H9 (cell line): ENCODE data around the gene RAP1GDS1. TPM values are rescaled to one million over a fixed set of nuclear protein-coding genes. Genes with fewer than 3 reads are reported as not detected.

Source experiments
- DNase-seq: peaks from one replicate; pipeline ENCODE4 v3.0.0-alpha.2; 2017
- H2AFZ ChIP-seq: one replicate; pipeline ENCODE4 v1.6.1; 2013; ENCODE audit warnings: mild to moderate bottlenecking, low read length, control low read depth, moderate library complexity
- H2AK5ac ChIP-seq: 2 replicates; pipeline ENCODE4 v1.6.1; 2013; ENCODE audit warnings: low read length, control low read depth, mixed read lengths; ENCODE audit not compliant: insufficient read length
- H2BK120ac ChIP-seq: one replicate; pipeline ENCODE4 v1.6.1; 2013; ENCODE audit warnings: low read depth, mild to moderate bottlenecking, low read length, control low read depth, inconsistent platforms; ENCODE audit not compliant: poor library complexity, severe bottlenecking
- H2BK12ac ChIP-seq: 2 replicates; pipeline ENCODE4 v1.6.1; 2013; ENCODE audit warnings: low read length, control low read depth, mixed read lengths, low read depth; ENCODE audit not compliant: insufficient read length
- H2BK15ac ChIP-seq: 2 replicates; pipeline ENCODE4 v1.6.1; 2013; ENCODE audit warnings: low read depth, low read length, control low read depth
- H2BK20ac ChIP-seq: one replicate; pipeline ENCODE4 v1.6.1; 2013; ENCODE audit warnings: low read depth, mild to moderate bottlenecking, low read length, control low read depth, inconsistent platforms; ENCODE audit not compliant: poor library complexity, severe bottlenecking
- H2BK5ac ChIP-seq: 2 replicates; pipeline ENCODE4 v1.6.1; 2013; ENCODE audit warnings: low read length, control low read depth, mixed read lengths; ENCODE audit not compliant: insufficient read length
- H3K14ac ChIP-seq: 2 replicates; pipeline ENCODE4 v1.6.1; 2013; ENCODE audit warnings: low read length, control low read depth; ENCODE audit not compliant: insufficient read depth
- H3K18ac ChIP-seq: 2 replicates; pipeline ENCODE4 v1.6.1; 2013; ENCODE audit warnings: low read depth, mild to moderate bottlenecking, mixed read lengths, low read length, control low read depth; ENCODE audit not compliant: insufficient read length
- H3K23ac ChIP-seq: 2 replicates; pipeline ENCODE4 v1.6.1; 2013; ENCODE audit warnings: low read length, control low read depth, mixed read lengths, low read depth; ENCODE audit not compliant: insufficient read length
- H3K23me2 ChIP-seq: 2 replicates; pipeline ENCODE4 v1.6.1; 2013; ENCODE audit warnings: low read depth, mild to moderate bottlenecking, mixed read lengths, low read length, control low read depth; ENCODE audit not compliant: insufficient read length, poor library complexity, severe bottlenecking
- H3K27ac ChIP-seq: 2 replicates; pipeline ENCODE4 v1.5.1; 2013; ENCODE audit warnings: low read length, control low read depth, mixed read lengths, low read depth; ENCODE audit not compliant: insufficient read length
- H3K27me3 ChIP-seq: 2 replicates; pipeline ENCODE4 v1.6.1; 2013; ENCODE audit warnings: low read length, control low read depth, inconsistent platforms; ENCODE audit not compliant: insufficient read depth
- H3K4ac ChIP-seq: 2 replicates; pipeline ENCODE4 v1.6.1; 2013; ENCODE audit warnings: low read depth, mild to moderate bottlenecking, control low read depth, inconsistent platforms, low read length, moderate library complexity
- H3K4me1 ChIP-seq: 2 replicates; pipeline ENCODE4 v1.6.1; 2013; ENCODE audit warnings: low read length, control low read depth, inconsistent platforms; ENCODE audit not compliant: insufficient read depth
- H3K4me2 ChIP-seq: 2 replicates; pipeline ENCODE4 v1.6.1; 2013; ENCODE audit warnings: low read length, control low read depth, mixed read lengths; ENCODE audit not compliant: insufficient read length, insufficient read depth
- H3K56ac ChIP-seq: 2 replicates; pipeline ENCODE4 v1.6.1; 2013; ENCODE audit warnings: low read depth, mild to moderate bottlenecking, mixed read lengths, low read length, control low read depth; ENCODE audit not compliant: insufficient read length
- H3K79me1 ChIP-seq: 2 replicates; pipeline ENCODE4 v1.6.1; 2013; ENCODE audit warnings: low read depth, mild to moderate bottlenecking, moderate library complexity, low read length, control low read depth, inconsistent platforms; ENCODE audit not compliant: insufficient read depth, poor library complexity, severe bottlenecking
- H3K79me2 ChIP-seq: 2 replicates; pipeline ENCODE4 v1.6.1; 2013; ENCODE audit warnings: low read length, control low read depth, inconsistent platforms; ENCODE audit not compliant: insufficient read depth
- H3K9ac ChIP-seq: 2 replicates; pipeline ENCODE4 v1.6.1; 2013; ENCODE audit warnings: low read length, control low read depth, mixed read lengths; ENCODE audit not compliant: insufficient read length; ENCODE audit errors: extremely low read depth
- H3K9me3 ChIP-seq: one replicate; pipeline ENCODE4 v1.6.1; 2013; ENCODE audit warnings: low read depth, low read length, inconsistent platforms; ENCODE audit not compliant: control insufficient read depth
- H3T11ph ChIP-seq: one replicate; pipeline ENCODE4 v1.6.1; 2013; ENCODE audit warnings: mild to moderate bottlenecking, low read length, control low read depth, inconsistent platforms
- H4K20me1 ChIP-seq: one replicate; pipeline ENCODE4 v1.6.1; 2013; ENCODE audit not compliant: control insufficient read depth, insufficient read length, insufficient read depth
- H4K5ac ChIP-seq: 2 replicates; pipeline ENCODE4 v1.6.1; 2013; ENCODE audit warnings: low read depth, mild to moderate bottlenecking, mixed read lengths, low read length, control low read depth; ENCODE audit not compliant: insufficient read length
- H4K8ac ChIP-seq: replicated peaks from 2 replicates; pipeline ENCODE4 v1.6.1; 2013; ENCODE audit warnings: low read length, control low read depth, mixed read lengths, low read depth; ENCODE audit not compliant: insufficient read length
- H4K91ac ChIP-seq: 2 replicates; pipeline ENCODE4 v1.6.1; 2013; ENCODE audit warnings: low read depth, mild to moderate bottlenecking, moderate library complexity, mixed read lengths, low read length, control low read depth; ENCODE audit not compliant: insufficient read length
- H3K27ac Mint-ChIP-seq, 3 experiments: 2 replicates in 2 of 3; 3 replicates in 1 of 3; pipeline ENCODE4 v1.8.0; 2020 to 2021; ENCODE audit warnings: mixed read lengths in 3 of 3, mild to moderate bottlenecking in 1 of 3, moderate library complexity in 1 of 3
- H3K27me3 Mint-ChIP-seq: 2 replicates; pipeline ENCODE4 v1.8.0; 2021; ENCODE audit warnings: low read depth, mild to moderate bottlenecking, moderate library complexity, mixed read lengths
- H3K36me3 Mint-ChIP-seq, 3 experiments: 2 replicates in 2 of 3; 3 replicates in 1 of 3; pipeline ENCODE4 v1.8.0; 2020 to 2021; ENCODE audit warnings: low read depth in 3 of 3, mixed read lengths in 3 of 3; ENCODE audit not compliant: insufficient read depth in 1 of 3
- H3K4me1 Mint-ChIP-seq, 2 experiments: 2 replicates each; pipeline ENCODE4 v1.8.0; 2020; ENCODE audit warnings: mixed read lengths in 2 of 2
- H3K4me3 Mint-ChIP-seq, 2 experiments: 2 replicates in 1 of 2; 3 replicates in 1 of 2; pipeline ENCODE4 v1.8.0; 2020 to 2021; ENCODE audit warnings: mild to moderate bottlenecking in 2 of 2, mixed read lengths in 2 of 2, moderate library complexity in 1 of 2
- H3K9me3 Mint-ChIP-seq, 2 experiments: 2 replicates in 1 of 2; 3 replicates in 1 of 2; pipeline ENCODE4 v1.8.0; 2020; ENCODE audit warnings: mild to moderate bottlenecking in 2 of 2, mixed read lengths in 2 of 2, moderate library complexity in 1 of 2
- CTCF ChIP-seq: fragments of 200-600 bp; sonication (generic); conservative IDR thresholded peaks from 3 replicates; pipeline ENCODE4 v1.8.0; 2021; ENCODE audit warnings: antibody characterized with exemption, mild to moderate bottlenecking
- WGBS: extraction: QIAGEN DNeasy Blood & Tissue Kit; methylation state at CpG from one replicate; pipeline ENCODE4 v1.1.7; 2013; ENCODE audit warnings: missing lambda C conversion rate, low lambda C conversion rate, mixed read lengths; ENCODE audit not compliant: insufficient read length; ENCODE audit errors: extremely low coverage; 5-methylcytosine and 5-hydroxymethylcytosine counted together
- total RNA-seq: library from RNA; stranded (reverse); gene quantifications from 2 replicates; pipeline ENCODE4 v1.2.1, GENCODE V29; 2021

Gene RAP1GDS1
- total RNA-seq, 1 experiment from 2014 or later: 25.2 TPM

GRCh38 chr4:98377559-98377958, 116.4 kb downstream of the RAP1GDS1 start:
- Histone ChIP-seq H2BK12ac (no peak overlapping the region), H3K14ac (no peak overlapping the region), H2BK20ac (no peak overlapping the region), H2BK120ac (no peak overlapping the region), H4K8ac (no peak overlapping the region), H2AFZ (no peak overlapping the region), H4K91ac (no peak overlapping the region), H4K20me1 (no peaks in the 10 kb centered on the region), H3K79me1 (no peaks in the 10 kb centered on the region), H2AK5ac (no peak overlapping the region), H2BK5ac (no peak overlapping the region), H3K56ac (no peak overlapping the region), H3K23me2 (no peaks in the 10 kb centered on the region), H3K4me1 (no peaks in the 10 kb centered on the region), H3K79me2 (no peaks in the 10 kb centered on the region), H3K18ac (no peak overlapping the region), H3K27me3 (no peaks in the 10 kb centered on the region), H3K4me2 (no peak overlapping the region), H3K9ac (no peak overlapping the region), H2BK15ac (no peak overlapping the region), H3K23ac (no peak overlapping the region), H4K5ac (no peak overlapping the region), H3T11ph (no peak overlapping the region), H3K9me3 (no peaks in the 10 kb centered on the region), H3K27ac (no peak overlapping the region), H3K4ac (no peak overlapping the region)
- no CpG with 5 or more reads among the region's 1 CpG for WGBS
- no peaks in the 10 kb centered on the region for H3K27me3 Mint-ChIP-seq
- no peak for TF ChIP-seq CTCF
- DNase-seq: no peak
- H3K27ac Mint-ChIP-seq: no peak overlapping the region
- H3K36me3 Mint-ChIP-seq: no peaks in the 10 kb centered on the region
- H3K9me3 Mint-ChIP-seq: no peaks in the 10 kb centered on the region
- no peaks in the 10 kb centered on the region for H3K4me1 Mint-ChIP-seq
- H3K4me3 Mint-ChIP-seq: no peak overlapping the region
